RWPE2 (cell line): Measurements from ENCODE around the gene THAP3.

Experiments
- ATAC-seq: fragments of 200-7000 bp; cut with Tn5 transposase; 3 replicates; pipeline ENCODE4 v1.9.1; 2021; ENCODE audit warnings: low read depth
- DNase-seq: peaks from one replicate; pipeline ENCODE4 v3.0.0-alpha.2; 2020; ENCODE audit warnings: low spot score
- H3K27ac ChIP-seq: fragments of 450-650 bp; 2 replicates; pipeline ENCODE4 v1.5.1; 2017; ENCODE audit warnings: mild to moderate bottlenecking; ENCODE audit not compliant: poor library complexity, severe bottlenecking
- H3K27me3 ChIP-seq: fragments of 250-450 bp; sonication (Bioruptor Pico); 2 replicates; pipeline ENCODE4 v1.5.1; 2021; ENCODE audit warnings: mild to moderate bottlenecking, moderate library complexity; ENCODE audit not compliant: insufficient read depth, poor library complexity, severe bottlenecking
- H3K36me3 ChIP-seq: fragments of 250-450 bp; sonication (Bioruptor Pico); 2 replicates; pipeline ENCODE4 v1.5.1; 2020; ENCODE audit warnings: low read depth, mild to moderate bottlenecking, moderate library complexity
- H3K4me1 ChIP-seq: fragments of 250-450 bp; sonication (Bioruptor Pico); 2 replicates; pipeline ENCODE4 v1.5.1; 2021; ENCODE audit warnings: mild to moderate bottlenecking, moderate library complexity; ENCODE audit not compliant: insufficient read depth, poor library complexity, severe bottlenecking
- H3K4me3 ChIP-seq: fragments of 250-450 bp; sonication (Bioruptor Pico); 2 replicates; pipeline ENCODE4 v1.5.1; 2021; ENCODE audit warnings: mild to moderate bottlenecking, moderate library complexity; ENCODE audit not compliant: severe bottlenecking
- H3K9me3 ChIP-seq: fragments of 250-450 bp; sonication (Bioruptor Pico); 2 replicates; pipeline ENCODE4 v1.5.1; 2021; ENCODE audit warnings: mild to moderate bottlenecking, moderate library complexity; ENCODE audit not compliant: severe bottlenecking
- TF ChIP-seq, protein P1 (sequence below): fragments of 450-650 bp; IDR thresholded peaks from one replicate; pipeline ENCODE4 v1.5.1; 2017; ENCODE audit warnings: mild to moderate bottlenecking, moderate library complexity; ENCODE audit not compliant: poor library complexity, severe bottlenecking

THAP3 gene

DNA sequence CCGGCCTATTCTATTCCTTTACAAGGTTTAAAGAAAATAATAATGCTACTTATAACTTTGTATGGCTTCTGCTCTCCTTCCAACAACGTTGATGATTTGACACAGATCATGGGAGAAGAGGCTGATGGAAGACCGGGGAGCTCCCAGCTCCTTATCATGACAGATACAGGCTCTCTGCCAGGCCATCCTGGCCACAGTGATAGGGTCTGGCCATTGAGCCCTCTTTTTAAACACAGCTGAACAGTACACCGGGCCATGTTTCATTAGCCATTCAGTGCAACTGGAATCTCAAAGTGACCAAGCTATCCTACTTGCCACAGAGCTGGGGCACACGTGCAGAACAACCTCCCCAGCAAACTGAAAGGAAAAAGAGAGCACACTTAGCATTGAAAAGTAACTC is 42.0 kb downstream of the THAP3 start:
- no peak overlapping the region for H3K4me3 ChIP-seq
- H3K27ac ChIP-seq = no peak overlapping the region
- no peaks in the 10 kb centered on the region for H3K4me1 ChIP-seq
- peaks cover 46% of the 10 kb centered on the region for H3K36me3 ChIP-seq
- DNase-seq = no peak
- TF ChIP-seq, protein P1, sequence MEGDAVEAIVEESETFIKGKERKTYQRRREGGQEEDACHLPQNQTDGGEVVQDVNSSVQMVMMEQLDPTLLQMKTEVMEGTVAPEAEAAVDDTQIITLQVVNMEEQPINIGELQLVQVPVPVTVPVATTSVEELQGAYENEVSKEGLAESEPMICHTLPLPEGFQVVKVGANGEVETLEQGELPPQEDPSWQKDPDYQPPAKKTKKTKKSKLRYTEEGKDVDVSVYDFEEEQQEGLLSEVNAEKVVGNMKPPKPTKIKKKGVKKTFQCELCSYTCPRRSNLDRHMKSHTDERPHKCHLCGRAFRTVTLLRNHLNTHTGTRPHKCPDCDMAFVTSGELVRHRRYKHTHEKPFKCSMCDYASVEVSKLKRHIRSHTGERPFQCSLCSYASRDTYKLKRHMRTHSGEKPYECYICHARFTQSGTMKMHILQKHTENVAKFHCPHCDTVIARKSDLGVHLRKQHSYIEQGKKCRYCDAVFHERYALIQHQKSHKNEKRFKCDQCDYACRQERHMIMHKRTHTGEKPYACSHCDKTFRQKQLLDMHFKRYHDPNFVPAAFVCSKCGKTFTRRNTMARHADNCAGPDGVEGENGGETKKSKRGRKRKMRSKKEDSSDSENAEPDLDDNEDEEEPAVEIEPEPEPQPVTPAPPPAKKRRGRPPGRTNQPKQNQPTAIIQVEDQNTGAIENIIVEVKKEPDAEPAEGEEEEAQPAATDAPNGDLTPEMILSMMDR = no peak
- no peak for ATAC-seq
- H3K27me3 ChIP-seq = no peaks in the 10 kb centered on the region
- no peaks in the 10 kb centered on the region for H3K9me3 ChIP-seq

DNA sequence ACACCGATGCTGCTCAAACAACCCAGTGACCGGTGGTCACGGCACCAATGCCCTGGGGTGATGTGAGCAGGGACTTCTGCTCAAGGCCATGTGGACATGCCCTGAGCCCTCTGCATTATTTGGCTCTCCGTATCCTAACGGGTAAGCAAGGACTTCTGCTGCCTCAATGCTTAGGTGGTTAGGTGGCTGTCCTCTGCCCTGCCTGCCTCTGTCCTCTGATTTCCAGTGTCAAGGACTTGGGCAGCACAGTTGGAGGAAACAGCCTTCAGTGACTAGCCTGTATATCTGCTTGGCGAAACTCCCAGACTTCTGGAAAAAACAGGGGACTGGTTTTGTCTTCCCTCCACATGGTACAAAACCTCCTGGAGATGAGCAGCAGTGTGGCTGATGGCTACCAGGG is 42.5 kb downstream of the THAP3 start:
- H3K4me3 ChIP-seq = no peak overlapping the region
- DNase-seq = no peak
- TF ChIP-seq, protein P1 = no peak
- ATAC-seq = no peak
- no peak overlapping the region for H3K27ac ChIP-seq
- no peaks in the 10 kb centered on the region for H3K9me3 ChIP-seq
- peaks cover 50% of the 10 kb centered on the region for H3K36me3 ChIP-seq
- no peaks in the 10 kb centered on the region for H3K4me1 ChIP-seq
- H3K27me3 ChIP-seq = no peaks in the 10 kb centered on the region

DNA sequence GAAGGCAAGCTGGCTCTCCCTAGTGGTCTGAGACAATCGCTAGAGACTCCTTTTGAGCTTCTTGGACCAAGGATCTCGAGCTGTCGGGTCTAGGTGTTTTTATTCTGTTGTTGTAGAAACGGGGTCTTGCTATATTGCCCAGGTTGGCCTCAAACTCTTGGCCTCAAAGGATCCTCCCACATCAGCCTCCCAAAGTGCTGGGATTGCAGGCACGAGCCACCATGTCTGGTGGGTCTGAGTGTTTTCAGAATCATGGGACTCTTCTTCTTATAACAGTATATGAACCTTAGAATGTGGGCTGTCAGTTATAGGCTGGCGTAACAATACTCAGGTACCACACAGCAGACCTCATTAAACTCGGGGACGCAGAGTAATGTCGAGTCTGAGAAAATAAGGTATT is 43.8 kb downstream of the THAP3 start:
- TF ChIP-seq, protein P1 = no peak
- Histone ChIP-seq H3K9me3 (no peaks in the 10 kb centered on the region), H3K27me3 (no peaks in the 10 kb centered on the region), H3K27ac (no peak overlapping the region), H3K4me1 (no peaks in the 10 kb centered on the region), H3K4me3 (no peak overlapping the region), H3K36me3 (peaks cover 56% of the 10 kb centered on the region)
- ATAC-seq (no peak), DNase-seq (no peak)

DNA sequence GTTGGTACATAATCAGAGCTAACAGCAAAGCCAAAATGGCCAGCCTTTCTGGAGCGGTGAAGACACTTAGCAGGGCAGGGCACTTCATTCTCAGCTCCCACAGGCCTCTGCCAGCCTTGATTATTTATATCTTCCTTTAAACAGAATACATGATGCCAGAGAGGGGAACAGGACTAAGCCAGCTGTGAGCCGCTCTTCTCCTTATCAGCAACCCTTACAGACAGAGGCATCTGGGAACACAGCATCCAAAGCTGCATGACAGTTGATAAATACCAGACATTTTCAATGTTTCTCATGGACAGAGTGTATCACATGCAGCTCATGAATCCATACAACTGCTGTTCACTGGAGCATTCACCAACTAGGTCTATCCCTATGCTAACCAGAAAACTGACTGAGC is 47.9 kb downstream of the THAP3 start:
- DNase-seq (no peak), ATAC-seq (no peak)
- Histone ChIP-seq H3K4me1 (no peaks in the 10 kb centered on the region), H3K27ac (no peak overlapping the region), H3K27me3 (no peaks in the 10 kb centered on the region), H3K9me3 (no peaks in the 10 kb centered on the region), H3K36me3 (peaks cover 56% of the 10 kb centered on the region), H3K4me3 (no peak overlapping the region)
- TF ChIP-seq, protein P1 = no peak

DNA sequence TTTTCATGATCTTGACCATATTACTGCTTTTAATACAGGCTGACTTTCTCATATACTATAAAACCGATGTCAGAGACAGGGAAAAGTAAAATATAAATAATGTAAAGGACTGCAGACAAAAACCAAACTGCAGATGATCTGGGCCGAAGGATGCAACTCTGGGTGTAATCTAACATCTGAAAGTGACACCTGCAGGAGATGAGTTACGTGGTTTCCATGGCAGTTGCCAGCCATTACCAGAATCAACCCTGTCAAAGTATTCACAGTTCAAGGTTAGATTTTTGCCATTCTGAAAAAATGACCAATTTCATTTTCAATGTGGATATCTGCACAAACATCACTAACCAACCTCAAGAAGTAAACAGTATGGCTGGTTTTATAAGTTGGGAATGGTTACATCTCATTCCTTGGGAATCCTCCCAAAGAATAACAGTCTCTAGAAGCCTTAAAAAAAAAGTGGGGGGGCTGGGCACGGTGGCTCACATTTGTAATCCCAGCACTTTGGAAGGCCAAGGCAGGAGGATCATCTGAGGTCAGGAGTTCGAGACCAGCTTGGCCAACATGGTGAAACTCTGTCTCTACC is 49.2 kb downstream of the THAP3 start:
- Histone ChIP-seq H3K4me1 (no peaks in the 10 kb centered on the region), H3K27ac (no peak overlapping the region), H3K27me3 (no peaks in the 10 kb centered on the region), H3K36me3 (peaks cover 58% of the 10 kb centered on the region), H3K4me3 (no peak overlapping the region), H3K9me3 (no peaks in the 10 kb centered on the region)
- ATAC-seq (no peak), DNase-seq (no peak)
- TF ChIP-seq, protein P1 = no peak
